ENCODE measurements around the gene DROSHA.

Gene DROSHA

GRCh38 chr5:31531888-31532547 lies at the start of gene DROSHA, which contains the start of gene C5orf22:
Gene DROSHA, minus strand, starts transcription at chr5:31532093. Its CDS starts 3,034 bp downstream, at chr5:31529059.
Gene C5orf22, plus strand, starts transcription at chr5:31532301. Its CDS starts 92 bp downstream, at chr5:31532393.
- TF ChIP-seq CTCF (IDR thresholded peaks at IDR 0.05; ENCODE audit: borderline replicate concordance, insufficient read depth, low read depth, low read length): no peak

GRCh38 chr5:31579558-31579957 lies 47.7 kb upstream of the DROSHA start:
- TF ChIP-seq CTCF (IDR thresholded peaks at IDR 0.05; ENCODE audit: borderline replicate concordance, insufficient read depth, low read depth, low read length): no peak
- H3K4me3 ChIP-seq (ENCODE audit: low read depth, low read length): no peak overlapping the region

More at GRCh38 chr5:31531888-31532547, at the start of gene DROSHA, which contains the start of gene C5orf22:
- peak within 1 kb of the TSS; percentile 70 for H3K4me3 ChIP-seq (ENCODE audit: low read depth, low read length)

GRCh38 chr5:31577438-31577837 lies 45.5 kb upstream of the DROSHA start:
- no peak overlapping the region for H3K4me3 ChIP-seq (ENCODE audit: low read depth, low read length)
- no peak for TF ChIP-seq CTCF (IDR thresholded peaks at IDR 0.05; ENCODE audit: borderline replicate concordance, insufficient read depth, low read depth, low read length)

- TF ChIP-seq CTCF (IDR thresholded peaks at IDR 0.05; ENCODE audit: borderline replicate concordance, insufficient read depth, low read depth, low read length): no peak
- H3K4me3 ChIP-seq (ENCODE audit: low read depth, low read length): no peak overlapping the region
These were observed 42.9 kb upstream of the DROSHA start for GRCh38 chr5:31574772-31575171.

- TF ChIP-seq CTCF (IDR thresholded peaks at IDR 0.05; ENCODE audit: borderline replicate concordance, insufficient read depth, low read depth, low read length): no peak
- no peak overlapping the region for H3K4me3 ChIP-seq (ENCODE audit: low read depth, low read length)
These were observed 41.7 kb upstream of the DROSHA start for GRCh38 chr5:31573494-31574142.

- TF ChIP-seq CTCF (IDR thresholded peaks at IDR 0.05; ENCODE audit: borderline replicate concordance, insufficient read depth, low read depth, low read length): no peak
These were observed 37.2 kb upstream of the DROSHA start for GRCh38 chr5:31569068-31569467.

More at GRCh38 chr5:31569068-31569467, 37.2 kb upstream of the DROSHA start:
- H3K4me3 ChIP-seq (ENCODE audit: low read depth, low read length): no peak overlapping the region

Data from GM12875 (cell line).